ENCODE data around the gene SPTBN1. TPM values are rescaled to one million over a fixed set of nuclear protein-coding genes. Genes with fewer than 3 reads are reported as not detected.

The SPTBN1 gene
- total and polyA plus RNA-seq, 2 donors (not counting 3 experiments of a cell fraction or from before 2014, with no cell fraction given) = 63.3 to 320 TPM

DNA sequence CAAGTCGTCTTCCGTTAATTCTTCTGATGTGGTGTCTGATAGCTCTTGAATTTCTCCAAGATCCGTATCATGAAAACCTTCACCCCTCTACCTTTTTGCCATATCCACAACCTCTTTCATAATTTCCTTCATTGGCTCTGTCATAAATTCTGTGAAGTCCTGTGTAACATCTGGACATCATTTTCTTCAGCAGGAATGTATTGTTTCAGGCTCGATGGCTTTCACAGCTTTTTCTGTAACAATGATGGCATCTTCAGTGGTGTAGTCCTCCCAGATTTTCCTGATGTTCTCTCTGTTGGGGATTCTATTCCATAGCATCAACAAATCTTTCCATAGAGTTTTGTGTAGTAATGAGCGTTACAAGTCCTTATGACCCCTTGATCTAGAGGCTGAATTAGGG, 153.1 kb downstream of the SPTBN1 start:
- no peak overlapping the region for H3K4me2 ChIP-seq (ENCODE audit: insufficient read depth, low read length)
- H3K79me2 ChIP-seq (ENCODE audit: control insufficient read depth, insufficient read depth, low read length) = peaks cover 80% of the 10 kb centered on the region
- H3K9ac ChIP-seq (replicated peaks; ENCODE audit: extremely low read depth, insufficient read depth, low read length) = no peak overlapping the region
- TF ChIP-seq, protein P1, sequence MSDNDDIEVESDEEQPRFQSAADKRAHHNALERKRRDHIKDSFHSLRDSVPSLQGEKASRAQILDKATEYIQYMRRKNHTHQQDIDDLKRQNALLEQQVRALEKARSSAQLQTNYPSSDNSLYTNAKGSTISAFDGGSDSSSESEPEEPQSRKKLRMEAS (IDR thresholded peaks at IDR 0.05; ENCODE audit: insufficient read depth, insufficient read length) = no peak
- TF ChIP-seq JUN (IDR thresholded peaks at IDR 0.05; ENCODE audit: borderline replicate concordance, insufficient read depth, insufficient read length, low read depth) (no peak), MYC (IDR thresholded peaks at IDR 0.05; ENCODE audit: low read depth, low read length) (no peak), GATA2 (IDR thresholded peaks at IDR 0.05; ENCODE audit: insufficient read depth, insufficient read length, low read depth, low read length) (no peak), POLR2A (IDR thresholded peaks at IDR 0.05; ENCODE audit: low read depth, low read length) (no peak), EZH2 (IDR thresholded peaks at IDR 0.05; ENCODE audit: borderline replicate concordance, low read depth, low read length, severe bottlenecking) (no peak), POLR2AphosphoS5 (IDR thresholded peaks at IDR 0.05; ENCODE audit: insufficient read depth, low read depth, low read length) (no peak), FOS (IDR thresholded peaks at IDR 0.05; ENCODE audit: borderline replicate concordance, insufficient read depth, low read length) (no peak)
- TF ChIP-seq, protein P2, sequence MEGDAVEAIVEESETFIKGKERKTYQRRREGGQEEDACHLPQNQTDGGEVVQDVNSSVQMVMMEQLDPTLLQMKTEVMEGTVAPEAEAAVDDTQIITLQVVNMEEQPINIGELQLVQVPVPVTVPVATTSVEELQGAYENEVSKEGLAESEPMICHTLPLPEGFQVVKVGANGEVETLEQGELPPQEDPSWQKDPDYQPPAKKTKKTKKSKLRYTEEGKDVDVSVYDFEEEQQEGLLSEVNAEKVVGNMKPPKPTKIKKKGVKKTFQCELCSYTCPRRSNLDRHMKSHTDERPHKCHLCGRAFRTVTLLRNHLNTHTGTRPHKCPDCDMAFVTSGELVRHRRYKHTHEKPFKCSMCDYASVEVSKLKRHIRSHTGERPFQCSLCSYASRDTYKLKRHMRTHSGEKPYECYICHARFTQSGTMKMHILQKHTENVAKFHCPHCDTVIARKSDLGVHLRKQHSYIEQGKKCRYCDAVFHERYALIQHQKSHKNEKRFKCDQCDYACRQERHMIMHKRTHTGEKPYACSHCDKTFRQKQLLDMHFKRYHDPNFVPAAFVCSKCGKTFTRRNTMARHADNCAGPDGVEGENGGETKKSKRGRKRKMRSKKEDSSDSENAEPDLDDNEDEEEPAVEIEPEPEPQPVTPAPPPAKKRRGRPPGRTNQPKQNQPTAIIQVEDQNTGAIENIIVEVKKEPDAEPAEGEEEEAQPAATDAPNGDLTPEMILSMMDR (IDR thresholded peaks at IDR 0.05; ENCODE audit: extremely low read depth in 1 of 2, insufficient read depth in 1 of 2, low read depth in 1 of 2, low read length in 2 of 2) = no peak
- H3K9me3 ChIP-seq (replicated peaks; ENCODE audit: control insufficient read depth, insufficient read depth, low read length) = no peaks in the 10 kb centered on the region
- dilution Hi-C loops (cut with MboI; ENCODE audit: extremely low pct_ligation_motif_present, low sequenced_read_pairs) (no loop called here), intact Hi-C loops (cut with micrococcal nuclease) (no loop called here)
- no peaks in the 10 kb centered on the region for H4K20me1 ChIP-seq (replicated peaks; ENCODE audit: control insufficient read depth, extremely low read depth, insufficient read depth, low read length)
- H3K36me3 ChIP-seq (ENCODE audit: control insufficient read depth in 2 of 2, extremely low read depth in 1 of 2, insufficient read depth in 2 of 2, low read length in 2 of 2) = peaks cover 4 to 5% of the 10 kb centered on the region in 2 experiments
- BruUV-seq (replicated peaks) = no TSS peak
- no peak overlapping the region for H2AFZ ChIP-seq (ENCODE audit: low read depth, low read length)
- CTCF ChIA-PET = interaction anchor here (1.0 to 2.5 kb wide), 2 partner anchors 36 to 502 kb away, joined by 3 to 5 read pairs; no protein-coding TSS in a partner anchor
- POLR2A ChIA-PET = no interaction called here
- H3K27ac ChIP-seq (ENCODE audit: insufficient read depth, low read depth, low read length) = no peak overlapping the region
- no peak for DNase-seq (ENCODE audit: low read depth, low spot score)
- H3K4me1 ChIP-seq (ENCODE audit: control insufficient read depth, extremely low read depth, insufficient read depth, low read length) = peaks cover 51% of the 10 kb centered on the region
- no peak for FAIRE-seq
- H3K4me3 ChIP-seq (replicated peaks in 1 of 3; ENCODE audit: insufficient read depth in 1 of 3, low read depth in 1 of 3, low read length in 3 of 3) = no peak overlapping the region
- H3K9me1 ChIP-seq (replicated peaks; ENCODE audit: control insufficient read depth, extremely low read depth, insufficient read depth, low read length) = no peaks in the 10 kb centered on the region
- no peaks in the 10 kb centered on the region for H3K27me3 ChIP-seq (ENCODE audit: control insufficient read depth in 2 of 2, insufficient read depth in 2 of 2, low read length in 2 of 2)
